Measurements from ENCODE around the gene UNC13A.

DNA sequence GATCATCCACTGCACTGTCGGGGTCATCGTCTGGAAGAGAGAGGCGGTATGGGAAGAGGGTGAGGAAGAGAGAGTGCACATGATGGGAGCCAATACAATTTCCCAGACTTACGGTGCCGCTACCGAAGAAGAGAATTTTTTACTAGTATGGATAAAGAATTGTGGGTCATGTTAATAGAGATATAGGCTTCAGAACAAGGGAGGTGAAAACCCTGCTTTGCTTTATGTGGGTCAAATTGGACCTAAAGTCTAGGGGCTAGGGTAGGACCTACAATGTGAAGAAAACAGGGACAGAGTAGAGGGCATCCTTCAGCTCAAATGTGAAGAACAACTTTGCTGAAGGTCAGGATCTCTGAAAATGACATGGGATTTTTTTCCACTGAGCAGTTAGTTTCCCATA is 29.9 kb downstream of the UNC13A start:
- TF ChIP-seq, protein P1, sequence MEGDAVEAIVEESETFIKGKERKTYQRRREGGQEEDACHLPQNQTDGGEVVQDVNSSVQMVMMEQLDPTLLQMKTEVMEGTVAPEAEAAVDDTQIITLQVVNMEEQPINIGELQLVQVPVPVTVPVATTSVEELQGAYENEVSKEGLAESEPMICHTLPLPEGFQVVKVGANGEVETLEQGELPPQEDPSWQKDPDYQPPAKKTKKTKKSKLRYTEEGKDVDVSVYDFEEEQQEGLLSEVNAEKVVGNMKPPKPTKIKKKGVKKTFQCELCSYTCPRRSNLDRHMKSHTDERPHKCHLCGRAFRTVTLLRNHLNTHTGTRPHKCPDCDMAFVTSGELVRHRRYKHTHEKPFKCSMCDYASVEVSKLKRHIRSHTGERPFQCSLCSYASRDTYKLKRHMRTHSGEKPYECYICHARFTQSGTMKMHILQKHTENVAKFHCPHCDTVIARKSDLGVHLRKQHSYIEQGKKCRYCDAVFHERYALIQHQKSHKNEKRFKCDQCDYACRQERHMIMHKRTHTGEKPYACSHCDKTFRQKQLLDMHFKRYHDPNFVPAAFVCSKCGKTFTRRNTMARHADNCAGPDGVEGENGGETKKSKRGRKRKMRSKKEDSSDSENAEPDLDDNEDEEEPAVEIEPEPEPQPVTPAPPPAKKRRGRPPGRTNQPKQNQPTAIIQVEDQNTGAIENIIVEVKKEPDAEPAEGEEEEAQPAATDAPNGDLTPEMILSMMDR (conservative IDR thresholded peaks at IDR 0.05 in 1 of 2, IDR thresholded peaks at IDR 0.05 in 1 of 2; ENCODE audit: low read depth in 1 of 2, low read length in 2 of 2): no peak
- TF ChIP-seq EZH2 (IDR thresholded peaks at IDR 0.05; ENCODE audit: low read length, missing control alignments): no peak

Measured in fibroblast of lung (primary cell).